Neutrophil (primary cell): Measurements from ENCODE around the gene SCRT2.

Experiments used
- H3K27ac ChIP-seq: fragments of 200-600 bp; sonication (generic); 2 replicates; pipeline ENCODE4 v1.5.1; 2016; ENCODE audit warnings: mild to moderate bottlenecking, moderate library complexity
- H3K27me3 ChIP-seq: fragments of 200-600 bp; sonication (generic); 2 replicates; pipeline ENCODE4 v1.6.0; 2016; ENCODE audit warnings: mild to moderate bottlenecking
- H3K36me3 ChIP-seq: fragments of 200-600 bp; sonication (generic); 2 replicates; pipeline ENCODE4 v1.5.1; 2017
- H3K4me1 ChIP-seq, 2 experiments: fragments of 200-600 bp in 1 of 2; sonication (generic) in 1 of 2; 1 replicate in 1 of 2; 2 replicates in 1 of 2; pipeline versions ENCODE4 v1.5.1 to v1.6.1; 2013 to 2016; ENCODE audit warnings: low read depth in 1 of 2, low read length in 1 of 2, mild to moderate bottlenecking in 1 of 2, moderate library complexity in 1 of 2; ENCODE audit not compliant: control insufficient read depth in 1 of 2, insufficient read depth in 1 of 2
- H3K4me3 ChIP-seq, 2 experiments: fragments of 200-600 bp in 1 of 2; sonication (generic) in 1 of 2; 1 replicate in 1 of 2; 2 replicates in 1 of 2; pipeline ENCODE4 v1.5.1; 2013 to 2016; ENCODE audit warnings: low read depth in 1 of 2, low read length in 1 of 2, mild to moderate bottlenecking in 1 of 2, moderate library complexity in 1 of 2
- H3K9me3 ChIP-seq: fragments of 200-600 bp; sonication (generic); 2 replicates; pipeline ENCODE4 v1.5.1; 2016
- CTCF ChIP-seq: fragments of 200-600 bp; sonication (generic); IDR thresholded peaks from 2 replicates; pipeline ENCODE4 v1.5.1; 2016; ENCODE audit warnings: antibody characterized with exemption

The SCRT2 gene

DNA sequence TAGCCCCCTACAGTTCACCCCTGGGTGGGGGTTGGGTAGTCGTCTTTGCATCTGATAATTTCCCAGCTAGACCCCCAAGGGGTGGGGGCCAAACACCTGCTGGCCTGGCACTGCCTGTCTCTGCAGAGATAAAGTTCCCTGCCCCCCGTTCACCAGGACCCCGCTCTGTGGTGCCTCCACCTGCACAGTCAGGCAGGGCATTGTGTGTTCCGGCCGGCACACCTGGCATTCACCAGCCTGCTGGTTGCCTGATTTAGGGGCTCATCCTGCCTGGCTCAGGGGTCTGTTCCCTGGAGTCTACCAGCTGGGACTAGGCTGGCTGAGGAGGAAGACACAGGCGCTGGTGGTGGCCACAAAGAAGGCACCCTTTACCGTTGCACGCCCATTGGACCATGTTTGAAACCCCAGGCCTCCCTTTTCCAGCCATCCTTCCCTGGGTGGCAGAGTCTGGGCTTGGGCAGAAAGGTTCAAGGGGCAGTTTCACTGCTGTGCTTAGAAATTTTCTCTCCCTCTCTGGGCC is 30.8 kb upstream of the SCRT2 start:
- no peak for TF ChIP-seq CTCF
- H3K4me1 ChIP-seq, result no peaks in the 10 kb centered on the region
- no peaks in the 10 kb centered on the region for H3K9me3 ChIP-seq
- no peak overlapping the region for H3K27ac ChIP-seq
- peaks cover 47% of the 10 kb centered on the region for H3K27me3 ChIP-seq
- no peaks in the 10 kb centered on the region for H3K36me3 ChIP-seq
- H3K4me3 ChIP-seq, result no peak overlapping the region

GRCh38 chr20:704726-705125 is 29.1 kb upstream of the SCRT2 start:
- H3K4me3 ChIP-seq, result no peak overlapping the region
- TF ChIP-seq CTCF, result no peak
- peaks cover 30% of the 10 kb centered on the region for H3K27me3 ChIP-seq
- H3K9me3 ChIP-seq, result no peaks in the 10 kb centered on the region
- no peaks in the 10 kb centered on the region for H3K36me3 ChIP-seq
- no peak overlapping the region for H3K27ac ChIP-seq
- H3K4me1 ChIP-seq, result no peaks in the 10 kb centered on the region

DNA sequence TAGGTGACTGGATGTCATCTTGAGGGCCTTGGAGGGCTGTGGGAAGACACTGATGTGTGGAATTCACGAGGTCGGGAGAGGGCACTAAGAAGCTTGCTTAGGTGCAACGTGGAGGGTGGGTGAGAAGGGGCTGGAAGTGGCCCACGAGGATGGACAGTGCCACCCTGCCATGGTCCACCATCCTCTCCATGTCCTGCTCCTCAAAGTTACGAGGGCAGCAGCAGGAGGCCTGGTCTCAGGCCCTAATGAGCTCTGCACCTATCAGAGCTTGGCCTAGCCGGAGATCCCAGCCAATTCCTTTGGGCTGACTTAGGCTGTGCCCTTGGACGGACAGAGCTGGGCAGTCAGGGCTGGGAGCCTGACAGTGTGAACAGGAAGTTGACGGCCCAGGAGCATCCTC is 27.8 kb upstream of the SCRT2 start:
- Histone ChIP-seq H3K4me3 (no peak overlapping the region), H3K4me1 (no peaks in the 10 kb centered on the region), H3K36me3 (no peaks in the 10 kb centered on the region), H3K27me3 (peaks cover 17% of the 10 kb centered on the region), H3K27ac (no peak overlapping the region), H3K9me3 (no peaks in the 10 kb centered on the region)
- no peak for TF ChIP-seq CTCF

- Histone ChIP-seq H3K27me3 (peaks cover 16% of the 10 kb centered on the region), H3K27ac (no peak overlapping the region)
- no peak for TF ChIP-seq CTCF
These were observed 27.4 kb upstream of the SCRT2 start for GRCh38 chr20:703006-703405.

GRCh38 chr20:701401-702129 is 26.0 kb upstream of the SCRT2 start:
- H3K27ac ChIP-seq, result no peak overlapping the region
- peaks cover 15% of the 10 kb centered on the region for H3K27me3 ChIP-seq
- no peaks in the 10 kb centered on the region for H3K4me1 ChIP-seq
- H3K36me3 ChIP-seq, result no peaks in the 10 kb centered on the region
- no peak overlapping the region for H3K4me3 ChIP-seq
- no peak for TF ChIP-seq CTCF
- no peaks in the 10 kb centered on the region for H3K9me3 ChIP-seq

More at GRCh38 chr20:703006-703405, 27.4 kb upstream of the SCRT2 start:
- Histone ChIP-seq H3K4me1 (no peaks in the 10 kb centered on the region), H3K4me3 (no peak overlapping the region), H3K9me3 (no peaks in the 10 kb centered on the region), H3K36me3 (no peaks in the 10 kb centered on the region)
